GM19324 (cell line): ENCODE measurements around the gene TERB1.
"Not testable (repeated sequence)": the region's sequence is repeated elsewhere in the genome, so short reads cannot be mapped to it uniquely, and the experiment has no call there.

Experiments used
- ATAC-seq: cut with Tn5 transposase; IDR thresholded peaks from one replicate; pipeline ENCODE4 v1.9.1; 2021; ENCODE audit warnings: mild to moderate bottlenecking, moderate library complexity; ENCODE audit not compliant: unreplicated experiment, low FRiP score

The TERB1 gene

DNA sequence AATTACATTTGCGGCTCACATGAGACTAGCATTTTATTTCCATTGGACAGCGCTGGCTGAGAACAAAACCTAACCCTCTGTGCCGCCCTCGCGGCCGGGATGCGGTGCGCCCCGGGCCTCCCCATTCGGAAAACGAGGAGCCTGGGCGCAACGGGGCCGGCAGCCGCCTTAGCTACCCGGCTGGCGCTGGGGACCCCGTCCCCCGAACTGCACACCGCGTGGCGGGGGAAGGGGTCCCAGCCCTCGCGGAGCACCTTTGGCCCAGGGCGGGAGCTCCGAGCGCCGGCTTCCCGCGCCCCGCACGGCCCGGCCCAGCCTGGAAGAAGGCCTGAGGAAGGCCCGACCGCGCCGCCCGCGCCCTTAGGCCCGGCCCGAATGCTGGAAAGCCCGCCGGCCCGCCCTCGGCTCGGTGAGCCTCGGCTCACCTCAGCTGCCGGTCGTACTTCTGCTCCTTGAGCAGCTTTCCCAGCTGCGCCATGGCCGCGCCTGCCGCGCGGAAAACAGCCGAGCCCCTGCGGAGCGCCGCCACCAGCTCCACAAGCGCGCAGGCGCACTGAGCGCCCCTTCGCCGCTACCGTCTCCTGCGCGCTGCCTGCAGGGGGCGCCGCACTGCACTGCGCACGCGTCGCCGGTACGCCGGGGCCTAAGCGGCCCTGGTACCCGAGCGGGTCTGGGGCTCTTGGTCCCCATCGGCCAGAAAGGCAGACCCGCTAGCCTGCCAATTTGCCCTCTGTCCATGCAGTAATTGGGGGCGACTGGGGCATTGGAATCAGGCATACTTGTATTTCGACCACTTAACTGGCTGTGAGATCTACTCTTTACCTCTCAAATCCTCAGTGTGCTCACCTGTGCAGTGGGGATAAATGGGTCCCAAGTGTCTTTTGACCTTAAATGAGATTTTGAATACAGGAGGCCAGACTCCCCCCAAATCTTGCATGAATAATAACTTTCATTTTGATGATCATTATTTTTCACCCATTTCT lies 29.3 kb upstream of the TERB1 start, which contains the start of gene NAE1:
TSS of gene NAE1 (minus strand) at position 555 of the 983 bp plus-strand sequence. CDS start at position 478, 77 bp downstream.
- peak; percentile 94 for ATAC-seq

GRCh38 chr16:66824006-66824405 lies 22.6 kb upstream of the TERB1 start:
- no peak for ATAC-seq

DNA sequence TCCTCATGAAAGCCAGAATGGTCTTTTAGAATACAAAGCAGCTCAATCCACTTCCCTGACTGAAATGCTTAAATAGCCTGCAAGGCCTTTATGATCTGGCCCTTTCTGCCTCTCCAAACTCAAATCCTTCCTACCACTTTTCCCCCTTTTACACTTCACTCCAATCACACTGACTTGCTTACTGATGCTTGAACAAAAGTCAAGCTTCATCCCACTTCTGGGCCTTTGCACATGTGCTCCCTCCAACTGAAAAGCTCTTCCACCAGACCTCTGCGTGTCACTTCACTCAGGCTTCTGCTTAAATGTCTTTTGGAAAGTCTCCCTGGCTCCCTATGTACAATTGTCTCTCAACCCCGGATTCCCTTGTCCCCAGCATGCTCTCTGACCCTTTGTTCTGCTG lies 13.3 kb upstream of the TERB1 start:
- ATAC-seq = no peak

- no peak for ATAC-seq
Measured at GRCh38 chr16:66811043-66811442, 9.7 kb upstream of the TERB1 start.

- no peak for ATAC-seq
Measured at GRCh38 chr16:66810391-66810790, 9.0 kb upstream of the TERB1 start.

DNA sequence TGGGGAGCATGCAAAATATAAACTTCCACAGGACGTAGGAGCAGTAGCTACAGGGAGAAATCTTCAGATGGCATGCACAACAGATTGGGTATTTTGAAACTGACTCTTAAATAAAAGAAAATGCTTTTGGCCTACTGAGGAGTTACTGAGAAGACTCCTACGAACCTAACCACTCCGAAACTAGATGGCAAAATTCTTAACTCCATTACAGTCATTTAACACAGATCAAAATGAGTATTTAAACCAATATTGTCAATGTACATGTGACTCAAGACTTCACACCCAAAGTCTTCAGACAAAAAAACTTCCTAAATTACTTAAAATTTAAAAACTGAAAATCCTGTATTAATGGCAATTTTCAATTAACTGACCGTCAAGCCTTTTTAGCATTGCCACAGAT lies 8.4 kb upstream of the TERB1 start:
- ATAC-seq = no peak

DNA sequence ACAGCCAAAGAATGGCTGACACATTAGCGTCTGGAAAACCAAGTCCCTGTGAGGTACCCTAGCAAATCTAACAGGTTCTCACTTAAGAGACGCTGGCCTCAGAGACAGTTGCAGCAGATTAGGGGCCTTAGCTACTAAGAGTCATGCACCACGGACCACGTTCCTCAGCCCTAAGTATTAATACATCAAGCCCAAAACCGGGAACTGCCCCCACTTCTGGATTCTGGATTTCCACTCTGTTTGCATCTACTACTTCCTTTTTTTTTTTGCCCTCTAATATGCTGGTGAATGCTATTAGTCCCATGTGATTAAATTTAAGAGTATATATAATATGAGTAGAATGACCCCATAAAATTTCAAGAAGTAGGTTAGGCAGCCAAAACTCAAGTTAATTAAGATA lies 775 bp upstream of the TERB1 start:
- ATAC-seq = no peak

DNA sequence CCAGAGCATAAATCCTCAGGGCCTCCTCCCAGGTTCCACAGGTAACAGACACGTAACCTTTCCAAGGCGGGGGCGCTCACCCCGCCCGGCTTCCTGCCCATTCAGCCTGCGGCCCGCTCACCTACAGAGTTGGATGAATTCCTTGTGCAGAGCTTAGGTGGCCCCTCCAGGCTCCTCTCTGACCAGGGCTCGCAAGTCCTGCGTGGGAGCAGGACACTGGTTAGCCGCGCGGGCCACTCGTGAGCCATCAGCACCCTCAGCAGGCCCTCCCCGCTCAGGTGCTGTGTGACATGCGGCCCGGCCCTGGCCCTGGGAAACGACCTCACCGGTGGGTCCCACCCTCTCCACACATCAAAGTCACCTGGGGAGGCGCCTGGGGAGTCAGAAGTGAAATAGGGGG lies 528 bp downstream of the TERB1 start:
- no peak for ATAC-seq

- no peak for ATAC-seq
Measured at GRCh38 chr16:66798161-66798560, 3.2 kb downstream of the TERB1 start.

- not testable (repeated sequence) for ATAC-seq
Measured at GRCh38 chr16:66793984-66794383, 7.4 kb downstream of the TERB1 start.

DNA sequence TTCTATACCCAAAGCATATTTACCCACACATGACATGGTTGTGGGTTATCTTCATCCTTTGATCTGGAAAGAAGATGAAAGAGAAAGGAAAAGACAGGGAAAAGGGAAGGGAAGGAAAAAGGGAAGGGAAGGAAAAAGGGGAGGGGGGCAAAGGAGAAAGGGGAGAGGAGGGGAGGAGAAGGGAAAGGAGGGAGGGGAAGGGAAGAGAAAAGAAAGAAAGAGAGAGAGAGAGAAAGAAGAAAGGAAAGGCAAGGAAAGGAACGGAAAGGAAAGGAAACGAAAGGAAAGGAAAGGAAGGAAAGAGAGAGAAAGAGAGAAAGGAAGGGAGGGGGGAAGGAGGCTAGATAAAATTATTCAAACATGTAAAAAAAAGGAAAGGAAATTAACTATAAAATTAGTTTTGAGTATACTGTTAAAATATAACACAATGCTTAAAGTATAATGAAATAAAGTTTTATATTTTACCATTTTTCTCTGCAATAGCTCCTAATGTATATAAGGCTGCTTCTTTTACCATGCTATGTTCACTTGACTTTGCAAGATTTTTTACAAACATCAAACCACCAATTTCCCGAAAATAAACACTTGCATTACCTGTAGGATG lies 11.2 kb downstream of the TERB1 start:
- ATAC-seq = no peak

DNA sequence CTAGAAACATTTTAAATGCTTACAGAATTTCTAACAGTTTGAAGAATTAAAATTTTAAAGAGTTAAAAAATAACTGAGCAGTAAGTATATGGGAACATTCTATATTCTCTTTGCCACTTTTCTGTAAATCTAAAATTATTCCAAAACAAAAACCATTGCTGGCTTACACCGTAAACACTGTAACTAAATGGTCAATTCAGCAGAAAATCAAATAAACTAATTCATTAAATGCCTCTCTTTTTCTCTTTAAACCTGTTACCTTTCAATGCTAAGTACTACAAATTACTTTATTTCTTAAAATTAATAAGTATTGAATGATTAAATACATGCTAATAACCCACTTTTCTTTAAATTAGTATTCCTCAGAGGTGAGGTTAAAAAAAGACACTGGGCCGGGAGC lies 14.0 kb downstream of the TERB1 start:
- no peak for ATAC-seq

GRCh38 chr16:66786551-66786950 lies 14.8 kb downstream of the TERB1 start:
- ATAC-seq = no peak

- ATAC-seq = no peak
Measured at GRCh38 chr16:66776457-66776856, 24.9 kb downstream of the TERB1 start.

DNA sequence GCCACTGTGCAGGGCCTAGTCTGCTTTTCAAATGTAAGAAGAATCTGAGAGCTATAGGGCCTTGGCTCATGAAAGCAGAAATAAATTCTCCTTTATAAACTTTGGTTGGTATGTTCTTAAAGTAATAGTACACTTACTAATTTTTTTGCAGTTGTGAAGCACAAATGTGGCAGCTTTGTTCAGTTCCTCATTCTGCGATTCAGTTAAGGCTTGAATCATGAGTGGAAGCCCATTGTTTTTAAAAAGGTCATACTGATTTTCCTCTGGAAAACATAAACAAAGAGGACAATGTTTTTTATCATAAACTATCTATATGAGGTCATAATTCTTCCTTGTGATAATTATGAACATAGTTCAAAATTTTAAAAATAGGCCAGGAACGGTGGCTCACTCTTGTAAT lies 26.4 kb downstream of the TERB1 start:
- no peak for ATAC-seq

- no peak for ATAC-seq
Measured at GRCh38 chr16:66758086-66758485, 43.3 kb downstream of the TERB1 start.

DNA sequence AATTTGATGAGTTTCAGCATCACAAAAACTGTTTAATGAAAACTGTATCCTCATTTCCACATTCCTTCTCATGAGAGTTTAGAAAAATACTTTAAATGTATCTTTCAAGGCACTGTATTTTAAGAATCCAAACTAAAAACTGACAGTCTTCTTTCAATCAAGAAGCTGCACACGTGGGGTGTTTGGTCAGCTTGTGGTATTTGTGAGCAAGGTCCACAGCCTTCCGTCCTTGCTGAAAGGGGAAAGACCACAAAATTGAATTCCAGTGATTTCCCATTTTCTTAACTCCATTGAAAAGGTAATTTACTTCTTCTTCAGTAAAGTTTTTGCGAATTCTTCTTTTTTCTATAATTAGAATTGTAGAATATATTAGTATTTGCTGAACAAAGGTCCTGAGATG lies 46.6 kb downstream of the TERB1 start:
- ATAC-seq = no peak

GRCh38 chr16:66754211-66754610 lies 47.2 kb downstream of the TERB1 start:
- no peak for ATAC-seq

GRCh38 chr16:66752958-66753357 lies 48.4 kb downstream of the TERB1 start:
- no peak for ATAC-seq

GRCh38 chr16:66752379-66752778 lies 49.0 kb downstream of the TERB1 start:
- no peak for ATAC-seq

- ATAC-seq = no peak
Measured at GRCh38 chr16:66751992-66752322, 49.4 kb downstream of the TERB1 start.
